Ishikawa (cell line): ENCODE measurements around the gene RARS2.

Experiments used
- EGR1 ChIP-seq: IDR thresholded peaks from 2 replicates; pipeline ENCODE4 v1.6.1; 2012
- EP300 ChIP-seq: IDR thresholded peaks from 2 replicates; pipeline ENCODE4 v1.6.1; 2012; ENCODE audit warnings: borderline replicate concordance
- MAX ChIP-seq: IDR thresholded peaks from 2 replicates; pipeline ENCODE4 v1.6.1; 2012
- RAD21 ChIP-seq: IDR thresholded peaks from 2 replicates; pipeline ENCODE4 v1.6.1; 2012; ENCODE audit warnings: low read depth
- REST ChIP-seq: IDR thresholded peaks from 2 replicates; pipeline ENCODE4 v1.6.1; 2012; ENCODE audit warnings: low read depth, mild to moderate bottlenecking
- USF1 ChIP-seq: IDR thresholded peaks from 2 replicates; pipeline ENCODE4 v1.6.1; 2012

- no peak for TF ChIP-seq EP300
- no peak for TF ChIP-seq USF1
- no peak for TF ChIP-seq REST
- no peak for TF ChIP-seq RAD21
- TF ChIP-seq EGR1: no peak
- TF ChIP-seq MAX: no peak
These were observed 105.9 kb downstream of the RARS2 start for GRCh38 chr6:87483929-87484328.
